GM10266 (cell line): ENCODE results near the gene GRN.
A peak's percentile ranks its signal among the peaks of the same experiment; 100 is the strongest.
"Not testable (repeated sequence)": the region's sequence is repeated elsewhere in the genome, so short reads cannot be mapped to it uniquely, and the experiment has no call there.

ENCODE experiments used
- DNase-seq: peaks from one replicate; pipeline ENCODE4 v3.0.0; 2012; ENCODE audit errors: extremely low spot score
- CTCF ChIP-seq: IDR thresholded peaks from 2 replicates; pipeline ENCODE4 v1.5.1; 2012; ENCODE audit warnings: mild to moderate bottlenecking, low read depth; ENCODE audit not compliant: control insufficient read depth, insufficient read depth; ENCODE audit errors: missing control alignments

Gene GRN

GRCh38 chr17:44361292-44362260 is 16.5 kb downstream of the GRN start:
- DNase-seq = no peak
- TF ChIP-seq CTCF = no peak

GRCh38 chr17:44362459-44362948 is 17.4 kb downstream of the GRN start:
- DNase-seq = no peak
- TF ChIP-seq CTCF = no peak

- peak; percentile 74 for DNase-seq
These were observed 18.0 kb downstream of the GRN start for GRCh38 chr17:44362949-44363612.

GRCh38 chr17:44363613-44364159 is 18.6 kb downstream of the GRN start, which contains the start of gene FAM171A2:
Gene FAM171A2, minus strand, starts transcription at chr17:44363853. Its CDS starts 139 bp downstream, at chr17:44363714.
- peak; percentile 86 for TF ChIP-seq CTCF
- DNase-seq = peak; percentile 94

More at GRCh38 chr17:44362949-44363612, 18.0 kb downstream of the GRN start:
- TF ChIP-seq CTCF = peak; percentile 20

GRCh38 chr17:44365051-44365450 is 19.9 kb downstream of the GRN start:
- not testable (repeated sequence) for DNase-seq

- no peak for TF ChIP-seq CTCF
- no peak for DNase-seq
These were observed 22.3 kb downstream of the GRN start for GRCh38 chr17:44367231-44367979.

- not testable (repeated sequence) for DNase-seq
These were observed 23.5 kb downstream of the GRN start for GRCh38 chr17:44368391-44369243.

GRCh38 chr17:44369414-44370023 is 24.4 kb downstream of the GRN start:
- not testable (repeated sequence) for DNase-seq
